Left renal pelvis (tissue), 4 donors: Measurements from ENCODE around the gene ACP7. TPM values are rescaled to one million over a fixed set of nuclear protein-coding genes. Genes with fewer than 3 reads are reported as not detected.

ENCODE experiments used
- DNase-seq, 4 donors: peaks; one replicate each; pipeline ENCODE4 v3.0.0-alpha.2; 2013; ENCODE audit warnings: low read depth in 4 of 4, low spot score in 3 of 4
- polyA plus RNA-seq, 4 donors: library from polyadenylated mRNA; unstranded; fragments of 120-200 nt; gene quantifications; one replicate each; pipeline ENCODE4 v1.2.1, GENCODE V29; 2013; ENCODE audit not compliant: insufficient read length in 4 of 4

Gene ACP7
- polyA plus RNA-seq, 4 donors, result 0.08 to 0.79 (median 0.34) TPM

DNA sequence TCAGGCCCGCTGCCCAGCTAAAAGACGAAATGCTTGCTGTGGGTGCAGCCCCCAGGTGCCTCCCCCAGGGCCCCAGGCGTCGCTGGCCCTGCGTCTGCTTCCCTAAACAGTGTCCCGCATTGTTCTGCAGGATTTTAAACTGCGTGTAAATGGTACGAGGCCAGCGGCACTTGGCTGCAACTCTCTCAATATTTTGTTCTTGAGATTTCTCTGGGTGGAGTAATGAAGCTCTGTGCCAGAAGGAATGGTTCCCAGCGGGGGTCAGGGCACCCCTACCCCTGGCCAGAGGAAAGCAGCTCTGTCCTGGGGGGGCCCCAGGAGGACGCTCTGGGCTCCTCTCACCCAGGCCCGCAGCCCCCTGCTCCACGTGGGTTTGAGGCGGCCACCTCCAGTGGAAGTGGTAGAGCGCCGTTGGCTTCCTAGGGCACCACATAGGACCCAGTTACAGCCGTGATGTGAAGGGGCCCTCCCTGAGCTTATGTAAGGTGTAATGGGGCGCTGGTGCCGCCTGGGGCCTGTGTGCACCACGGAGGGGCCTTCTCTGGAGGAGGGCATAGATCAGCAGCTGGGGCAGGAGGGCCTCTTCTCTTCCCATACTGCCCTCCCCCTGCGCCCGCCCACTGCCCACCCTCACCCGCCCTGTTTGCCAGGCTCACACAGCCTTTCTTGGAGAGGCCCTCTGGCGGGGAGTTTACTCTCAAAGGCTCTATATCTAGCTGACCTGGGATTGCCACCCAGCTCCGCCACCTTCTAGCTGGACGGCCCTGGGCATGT, 61.2 kb downstream of the ACP7 start:
- DNase-seq, result no peak

GRCh38 chr19:39146091-39146490, 61.9 kb downstream of the ACP7 start:
- DNase-seq, result no peak

DNA sequence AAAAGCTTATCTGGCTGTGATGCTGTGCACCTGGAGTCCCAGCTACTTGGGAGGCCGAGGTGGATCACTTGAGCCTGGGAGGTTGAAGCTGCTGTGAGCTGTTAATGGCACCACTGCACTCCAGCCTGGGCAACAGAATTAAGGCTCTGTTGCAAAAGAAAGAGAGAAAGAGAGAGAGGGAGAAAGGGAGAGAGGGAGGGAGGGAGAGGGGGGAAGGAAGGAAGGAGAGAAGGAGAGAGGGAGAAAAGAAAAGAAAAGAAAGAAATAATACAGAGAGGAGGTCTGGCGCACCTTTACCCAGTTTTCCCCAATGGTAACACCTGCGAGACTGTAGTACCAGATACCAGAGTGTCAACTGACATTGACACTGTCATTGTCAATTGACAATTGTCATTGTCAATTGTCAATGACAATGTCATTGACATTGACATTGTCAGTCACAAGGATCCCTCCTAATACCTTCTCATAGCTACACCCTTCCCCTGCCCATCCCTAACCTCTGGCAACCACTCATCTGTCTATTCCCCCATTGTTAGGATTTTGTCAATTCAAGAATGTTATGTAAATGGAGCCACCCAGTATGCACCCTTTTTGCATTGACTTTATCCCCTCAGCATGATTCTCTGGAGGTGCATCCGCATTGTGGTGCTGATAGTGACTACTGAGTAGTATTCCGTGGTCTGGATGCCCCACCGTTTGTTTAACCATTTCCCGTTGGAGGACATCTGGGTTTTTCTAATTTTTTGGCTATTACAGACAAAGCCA, 62.7 kb downstream of the ACP7 start:
- no peak for DNase-seq

- DNase-seq, result no peak
Measured at GRCh38 chr19:39147480-39147879, 63.3 kb downstream of the ACP7 start.

GRCh38 chr19:39148939-39149529, 64.9 kb downstream of the ACP7 start:
- DNase-seq, result no peak

- DNase-seq, result no peak
Measured at GRCh38 chr19:39150235-39150634, 66.1 kb downstream of the ACP7 start.

GRCh38 chr19:39150807-39151600, 66.8 kb downstream of the ACP7 start:
- no peak for DNase-seq

DNA sequence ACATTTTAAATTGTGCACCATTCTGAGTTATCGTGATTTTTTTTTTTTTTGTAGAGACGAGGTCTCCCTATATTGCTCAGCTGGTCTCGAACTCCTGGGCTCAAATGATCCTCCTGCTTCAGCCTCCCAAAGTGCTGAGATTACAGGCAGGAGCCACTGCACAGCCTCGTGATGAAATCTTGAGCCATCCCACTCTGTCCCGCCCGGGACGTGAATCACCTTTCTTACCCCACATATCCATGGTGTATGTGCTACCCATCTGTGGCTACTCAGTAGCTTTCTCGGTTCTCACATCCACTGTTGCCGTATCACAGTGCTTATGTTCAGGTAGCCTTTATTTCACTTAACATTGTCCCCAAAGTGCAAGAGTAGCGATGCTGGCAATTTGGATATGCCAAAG, 67.9 kb downstream of the ACP7 start:
- no peak for DNase-seq

DNA sequence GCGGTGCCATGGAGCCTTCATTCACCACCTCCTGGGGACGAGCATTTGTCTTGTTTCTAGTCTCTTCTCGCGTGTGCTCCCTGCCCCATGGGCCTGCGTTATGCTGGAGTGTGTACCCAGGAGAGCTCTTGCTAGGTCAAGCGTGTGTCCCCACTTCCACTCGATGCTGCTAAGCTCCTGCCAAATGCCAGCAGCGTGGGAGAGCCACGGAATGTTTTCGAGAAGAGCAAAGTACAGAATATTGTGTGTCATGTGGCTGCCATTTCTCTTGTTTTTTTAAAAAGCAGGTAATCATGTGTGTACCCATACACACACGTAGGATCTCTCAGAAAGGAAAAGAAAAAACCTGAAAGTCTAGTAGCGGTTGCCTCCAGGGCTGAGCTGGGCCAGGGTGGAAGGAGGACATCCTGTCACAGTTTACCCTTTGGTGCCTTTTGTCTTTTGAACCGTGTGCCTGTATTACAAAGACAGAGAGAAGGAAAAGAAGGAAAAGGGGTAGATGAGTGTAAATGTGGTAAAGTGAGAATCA, 70.0 kb downstream of the ACP7 start:
- DNase-seq, result no peak

DNA sequence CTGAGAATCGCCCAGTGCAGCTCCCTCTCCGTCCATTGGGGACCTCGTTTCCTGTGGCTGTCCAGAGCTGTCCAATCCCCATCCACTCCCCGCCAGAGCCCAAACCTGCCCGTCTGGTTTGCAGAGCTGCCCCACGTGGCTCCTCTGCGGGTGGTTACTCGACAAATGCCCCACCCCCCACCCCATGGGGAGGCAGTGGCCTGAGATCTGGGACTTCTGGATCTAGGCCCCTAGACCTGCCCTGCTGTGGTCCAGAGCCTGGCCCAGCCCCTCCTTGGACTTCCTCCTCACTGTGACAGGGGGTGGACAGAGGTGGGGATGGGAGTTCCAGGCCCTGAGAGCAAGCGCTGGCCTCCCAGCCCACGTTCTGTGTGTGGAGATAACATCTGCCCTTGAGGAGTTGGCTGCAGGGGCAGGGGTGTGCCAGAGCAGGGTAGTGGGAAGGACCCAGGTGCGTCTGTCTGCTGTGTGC, 70.5 kb downstream of the ACP7 start:
- no peak for DNase-seq

DNA sequence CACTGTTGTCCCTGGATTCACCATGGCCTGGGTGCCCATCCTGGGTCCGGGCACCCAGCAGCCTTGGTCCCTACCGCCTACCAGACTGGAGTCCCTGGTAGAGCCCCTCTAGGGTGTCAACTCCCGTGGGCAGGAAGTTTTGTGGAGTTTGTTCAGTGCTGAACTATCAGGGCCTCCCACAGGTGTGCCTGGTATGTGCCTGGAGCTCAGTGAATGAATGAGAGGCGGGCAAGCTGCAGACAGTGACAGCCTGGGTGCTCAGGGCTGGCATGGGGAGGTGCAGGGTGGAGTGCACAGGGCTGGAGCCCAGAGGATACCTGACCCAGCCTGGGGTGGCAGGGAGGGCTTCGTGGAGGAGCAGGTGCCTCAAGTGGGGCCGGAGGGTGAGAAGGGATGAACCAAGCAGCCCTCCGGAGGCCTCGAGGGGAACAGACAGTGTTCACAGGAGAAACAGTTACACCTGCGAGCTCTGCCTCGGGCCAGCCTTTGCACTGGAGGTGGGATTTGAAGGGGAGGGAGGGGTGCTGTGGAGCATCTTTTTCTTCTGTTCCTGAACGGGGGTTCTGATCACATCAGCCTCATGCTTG, 71.0 kb downstream of the ACP7 start:
- DNase-seq, result no peak

DNA sequence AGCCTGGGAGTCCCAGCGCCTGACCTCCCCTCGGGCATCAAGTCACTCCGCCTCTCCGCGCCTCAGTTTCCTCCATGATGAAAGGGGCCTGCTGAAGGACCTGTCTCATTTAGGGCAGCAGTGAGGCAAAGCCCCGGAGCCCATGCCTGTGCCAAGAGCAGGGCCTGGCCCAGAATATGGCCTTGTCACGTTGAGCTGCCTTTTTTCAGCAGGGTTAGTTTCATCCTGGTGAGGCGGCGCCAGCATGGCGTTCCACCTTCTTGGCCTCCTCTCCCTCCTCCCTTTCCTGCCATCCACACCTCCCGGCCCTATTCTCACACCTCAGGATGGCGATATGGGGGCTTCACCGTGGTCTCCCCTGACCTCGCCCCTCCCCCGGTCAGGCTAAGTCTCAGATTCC, 71.6 kb downstream of the ACP7 start:
- no peak for DNase-seq

GRCh38 chr19:39156326-39157230, 72.4 kb downstream of the ACP7 start:
- no peak for DNase-seq

- DNase-seq, result no peak
Measured at GRCh38 chr19:39157275-39157996, 73.3 kb downstream of the ACP7 start.

GRCh38 chr19:39157997-39158389, 73.8 kb downstream of the ACP7 start:
- no peak for DNase-seq

GRCh38 chr19:39158646-39159260, 74.6 kb downstream of the ACP7 start:
- DNase-seq, result no peak

DNA sequence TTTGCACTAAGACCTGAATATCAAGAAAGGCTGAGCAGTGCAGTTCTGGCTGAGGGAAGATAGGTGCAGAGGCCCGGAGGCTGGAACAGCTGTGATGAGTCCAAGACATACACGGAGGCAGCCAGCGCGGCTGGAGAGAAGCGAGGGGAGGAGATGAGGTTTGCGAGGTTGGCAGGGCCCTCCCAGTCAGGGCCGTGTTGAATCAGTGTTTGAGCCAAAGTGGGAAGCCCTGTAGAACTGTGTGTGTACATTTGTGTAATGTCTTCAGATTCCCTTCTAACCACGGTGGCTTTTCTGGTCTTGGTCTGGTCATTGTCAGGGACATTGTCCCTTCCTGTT, 76.3 kb downstream of the ACP7 start:
- DNase-seq, result no peak
